HG03558 (cell line): ENCODE data around the gene QRICH2.
"Not testable (repeated sequence)": the region's sequence is repeated elsewhere in the genome, so short reads cannot be mapped to it uniquely, and the experiment has no call there.

ENCODE experiments used
- ATAC-seq: cut with Tn5 transposase; IDR thresholded peaks from one replicate; pipeline ENCODE4 v1.9.1; 2021; ENCODE audit warnings: moderate number of reproducible peaks; ENCODE audit not compliant: unreplicated experiment; ENCODE audit errors: extremely low read depth

QRICH2 gene

GRCh38 chr17:76233588-76234353 lies 74.3 kb downstream of the QRICH2 start:
- no peak for ATAC-seq

- ATAC-seq: no peak
Observed at GRCh38 chr17:76232342-76232741, 75.7 kb downstream of the QRICH2 start.

GRCh38 chr17:76226749-76227148 lies 81.3 kb downstream of the QRICH2 start:
- ATAC-seq: not testable (repeated sequence)

GRCh38 chr17:76225373-76226086 lies 82.5 kb downstream of the QRICH2 start:
- not testable (repeated sequence) for ATAC-seq
